ENCODE results near the gene CENPI. TPM values are rescaled to one million over a fixed set of nuclear protein-coding genes. Genes with fewer than 3 reads are reported as not detected.

CENPI gene
- total and polyA plus RNA-seq, 2 of the 13 experiments (the other 11 are each of a cell fraction or from before 2014, with no cell fraction given): 5.1 to 26.5 TPM

- no peak overlapping the region for H3K9ac ChIP-seq (ENCODE audit: insufficient read depth, low read depth, low read length)
- in situ Hi-C loops (cut with HindIII; ENCODE audit: extremely low pct_ligation_motif_present, low pct_unique_long_range_greater_than_20kb): no loop called here
These were observed 40.8 kb upstream of the CENPI start for GRCh38 chrX:101057093-101057714.

More at GRCh38 chrX:101057093-101057714, 40.8 kb upstream of the CENPI start:
- TF ChIP-seq ATF6 (CRISPR knock-in tag; conservative IDR thresholded peaks at IDR 0.05) (no peak), ZNF720 (CRISPR knock-in tag; IDR thresholded peaks at IDR 0.05) (no peak), GPBP1L1 (CRISPR knock-in tag; IDR thresholded peaks at IDR 0.05) (no peak), ZNF780A (CRISPR knock-in tag; IDR thresholded peaks at IDR 0.05) (no peak), ZNF724P (CRISPR knock-in tag; IDR thresholded peaks at IDR 0.05; ENCODE audit: borderline replicate concordance) (no peak), ZNF883 (CRISPR knock-in tag; IDR thresholded peaks at IDR 0.05; ENCODE audit: not compliant biosample characterization) (no peak), ZBTB7A (CRISPR knock-in tag; IDR thresholded peaks at IDR 0.05) (no peak), CENPX (CRISPR knock-in tag; IDR thresholded peaks at IDR 0.05) (no peak), ZNF18 (CRISPR knock-in tag; IDR thresholded peaks at IDR 0.05; ENCODE audit: insufficient replicate concordance) (no peak), ZSCAN20 (CRISPR knock-in tag; IDR thresholded peaks at IDR 0.05; ENCODE audit: borderline replicate concordance) (no peak), ZNF17 (CRISPR knock-in tag; IDR thresholded peaks at IDR 0.05) (no peak), TARDBP (CRISPR knock-in tag; IDR thresholded peaks at IDR 0.05) (no peak), ZNF615 (CRISPR knock-in tag; IDR thresholded peaks at IDR 0.05; ENCODE audit: borderline replicate concordance) (no peak), U2AF2 (IDR thresholded peaks at IDR 0.05; ENCODE audit: low read depth, low read length) (no peak)
- TF ChIP-seq, protein P1, sequence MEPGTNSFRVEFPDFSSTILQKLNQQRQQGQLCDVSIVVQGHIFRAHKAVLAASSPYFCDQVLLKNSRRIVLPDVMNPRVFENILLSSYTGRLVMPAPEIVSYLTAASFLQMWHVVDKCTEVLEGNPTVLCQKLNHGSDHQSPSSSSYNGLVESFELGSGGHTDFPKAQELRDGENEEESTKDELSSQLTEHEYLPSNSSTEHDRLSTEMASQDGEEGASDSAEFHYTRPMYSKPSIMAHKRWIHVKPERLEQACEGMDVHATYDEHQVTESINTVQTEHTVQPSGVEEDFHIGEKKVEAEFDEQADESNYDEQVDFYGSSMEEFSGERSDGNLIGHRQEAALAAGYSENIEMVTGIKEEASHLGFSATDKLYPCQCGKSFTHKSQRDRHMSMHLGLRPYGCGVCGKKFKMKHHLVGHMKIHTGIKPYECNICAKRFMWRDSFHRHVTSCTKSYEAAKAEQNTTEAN (CRISPR knock-in tag; conservative IDR thresholded peaks at IDR 0.05): no peak
- Histone ChIP-seq H3K36me3 (replicated peaks in 1 of 2; ENCODE audit: control insufficient read depth in 1 of 2, insufficient read depth in 2 of 2, low read length in 2 of 2) (no peaks in the 10 kb centered on the region), H3K4me1 (ENCODE audit: insufficient read depth, low read length) (no peaks in the 10 kb centered on the region), H3K27me3 (ENCODE audit: control insufficient read depth in 1 of 2, insufficient read depth in 2 of 2, low read length in 2 of 2) (no peaks in the 10 kb centered on the region), H3K9me3 (ENCODE audit: low read length) (no peaks in the 10 kb centered on the region), H4K20me1 (ENCODE audit: insufficient read depth, low read length) (no peaks in the 10 kb centered on the region), H3K4me3 (replicated peaks in 1 of 3; ENCODE audit: insufficient read depth in 1 of 3, low read depth in 2 of 3, low read length in 3 of 3) (no peak overlapping the region), H3K4me2 (ENCODE audit: low read depth, low read length) (no peak overlapping the region), H2AFZ (ENCODE audit: low read length) (no peak overlapping the region), H3K79me2 (ENCODE audit: insufficient read depth, low read length) (no peaks in the 10 kb centered on the region), H3K27ac (ENCODE audit: extremely low read length, insufficient read depth, low read length) (no peak overlapping the region)
- CTCF ChIA-PET (ENCODE audit: low intra/inter-chr PET ratio, low total read pairs): no interaction called here
- intact Hi-C loops (cut with micrococcal nuclease; ENCODE audit: unreplicated experiment): no loop called here
- DNase-seq (ENCODE audit: low spot score) (no peak), FAIRE-seq (no peak), ATAC-seq (no peak)
- no TSS peak for BruUV-seq (replicated peaks)
- POLR2A ChIA-PET: no interaction called here
- 0% methylated on average over 3 of the region's 3 CpGs for WGBS (ENCODE audit: low lambda C conversion rate)

All from HepG2 (cell line).